Stimulated activated memory B cell treated with anti-CD40 and anti-IgM and Interleukin-4, amounts not matched to agents 10 μg/mL and 1 μg/mL and 100 μg/mL, for 72 hours (primary cell): ENCODE data around the gene B9D1.

Source experiments
- ATAC-seq: fragments of 150-1000 bp; cut with Tn5 transposase; 2 replicates; pipeline ENCODE4 v1.10.0; 2021
- H3K27ac Mint-ChIP-seq: one replicate; pipeline ENCODE4 v1.8.0; 2022; ENCODE audit warnings: mild to moderate bottlenecking, mixed read lengths
- H3K27me3 Mint-ChIP-seq: one replicate; pipeline ENCODE4 v1.8.0; 2022; ENCODE audit warnings: mixed read lengths
- H3K36me3 Mint-ChIP-seq: one replicate; pipeline ENCODE4 v1.8.0; 2022; ENCODE audit warnings: mixed read lengths
- H3K4me1 Mint-ChIP-seq: one replicate; pipeline ENCODE4 v1.8.0; 2022; ENCODE audit warnings: mixed read lengths
- H3K4me3 Mint-ChIP-seq: one replicate; pipeline ENCODE4 v1.8.0; 2022; ENCODE audit warnings: mild to moderate bottlenecking, moderate library complexity, mixed read lengths
- H3K9me3 Mint-ChIP-seq: one replicate; pipeline ENCODE4 v1.8.0; 2022; ENCODE audit warnings: mixed read lengths

Gene B9D1

GRCh38 chr17:19382531-19383444 lies 20.3 kb upstream of the B9D1 start:
- H3K36me3 Mint-ChIP-seq, result peaks cover 43% of the 10 kb centered on the region
- no peak overlapping the region for H3K4me3 Mint-ChIP-seq
- peaks cover 12% of the 10 kb centered on the region for H3K27me3 Mint-ChIP-seq
- no peak for ATAC-seq
- H3K9me3 Mint-ChIP-seq, result no peaks in the 10 kb centered on the region
- no peak overlapping the region for H3K27ac Mint-ChIP-seq
- H3K4me1 Mint-ChIP-seq, result peaks cover 18% of the 10 kb centered on the region

DNA sequence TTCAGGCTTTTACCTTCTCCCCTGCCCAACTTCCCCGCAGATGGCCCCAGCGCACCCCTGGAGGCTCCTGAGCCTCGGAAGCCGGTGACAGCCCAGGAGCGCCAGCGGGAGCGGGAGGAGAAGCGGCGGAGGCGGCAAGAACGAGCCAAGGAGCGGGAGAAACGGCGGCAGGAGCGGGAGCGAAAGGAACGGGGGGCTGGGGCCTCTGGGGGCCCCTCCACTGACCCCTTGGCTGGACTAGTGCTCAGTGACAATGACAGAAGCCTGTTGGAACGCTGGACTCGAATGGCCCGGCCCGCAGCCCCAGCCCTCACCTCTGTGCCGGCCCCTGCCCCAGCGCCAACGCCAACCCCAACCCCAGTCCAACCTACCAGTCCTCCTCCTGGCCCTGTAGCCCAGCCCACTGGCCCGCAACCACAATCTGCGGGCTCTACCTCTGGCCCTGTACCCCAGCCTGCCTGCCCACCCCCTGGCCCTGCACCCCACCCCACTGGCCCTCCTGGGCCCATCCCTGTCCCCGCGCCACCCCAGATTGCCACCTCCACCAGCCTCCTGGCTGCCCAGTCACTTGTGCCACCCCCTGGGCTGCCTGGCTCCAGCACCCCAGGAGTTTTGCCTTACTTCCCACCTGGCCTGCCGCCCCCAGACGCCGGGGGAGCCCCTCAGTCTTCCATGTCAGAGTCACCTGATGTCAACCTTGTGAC lies 19.4 kb upstream of the B9D1 start:
- Mint-ChIP-seq H3K4me1 (peaks cover 22% of the 10 kb centered on the region), H3K27ac (no peak overlapping the region), H3K36me3 (peaks cover 43% of the 10 kb centered on the region)

DNA sequence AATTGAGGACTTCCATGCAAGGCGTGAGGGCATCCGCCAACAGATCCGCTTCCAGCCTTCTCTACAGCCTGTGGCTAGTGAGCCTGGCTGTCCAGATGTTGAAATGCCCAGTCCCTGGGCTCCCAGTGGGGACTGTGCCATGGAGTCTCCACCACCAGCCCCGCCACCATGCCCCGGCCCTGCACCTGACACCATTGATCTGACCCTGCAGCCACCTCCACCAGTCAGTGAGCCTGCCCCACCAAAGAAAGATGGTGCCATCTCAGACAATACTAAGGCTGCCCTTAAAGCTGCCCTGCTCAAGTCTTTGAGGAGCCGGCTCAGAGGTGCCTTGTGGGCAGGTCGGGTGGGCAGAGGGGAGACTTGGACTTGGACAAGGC lies 18.8 kb upstream of the B9D1 start:
- H3K4me1 Mint-ChIP-seq, result peaks cover 26% of the 10 kb centered on the region
- no peaks in the 10 kb centered on the region for H3K9me3 Mint-ChIP-seq
- H3K4me3 Mint-ChIP-seq, result no peak overlapping the region
- no peak overlapping the region for H3K27ac Mint-ChIP-seq
- peaks cover 3% of the 10 kb centered on the region for H3K27me3 Mint-ChIP-seq
- peaks cover 43% of the 10 kb centered on the region for H3K36me3 Mint-ChIP-seq
- no peak for ATAC-seq

More for the DNA sequence above, 19.4 kb upstream of the B9D1 start:
- Mint-ChIP-seq H3K9me3 (no peaks in the 10 kb centered on the region), H3K4me3 (no peak overlapping the region), H3K27me3 (peaks cover 7% of the 10 kb centered on the region)
- no peak for ATAC-seq

- H3K4me1 Mint-ChIP-seq, result peaks cover 30% of the 10 kb centered on the region
- no peaks in the 10 kb centered on the region for H3K9me3 Mint-ChIP-seq
- H3K27me3 Mint-ChIP-seq, result no peaks in the 10 kb centered on the region
- ATAC-seq, result no peak
- no peak overlapping the region for H3K4me3 Mint-ChIP-seq
- no peak overlapping the region for H3K27ac Mint-ChIP-seq
- peaks cover 43% of the 10 kb centered on the region for H3K36me3 Mint-ChIP-seq
These were observed 18.2 kb upstream of the B9D1 start for GRCh38 chr17:19380481-19381301.

DNA sequence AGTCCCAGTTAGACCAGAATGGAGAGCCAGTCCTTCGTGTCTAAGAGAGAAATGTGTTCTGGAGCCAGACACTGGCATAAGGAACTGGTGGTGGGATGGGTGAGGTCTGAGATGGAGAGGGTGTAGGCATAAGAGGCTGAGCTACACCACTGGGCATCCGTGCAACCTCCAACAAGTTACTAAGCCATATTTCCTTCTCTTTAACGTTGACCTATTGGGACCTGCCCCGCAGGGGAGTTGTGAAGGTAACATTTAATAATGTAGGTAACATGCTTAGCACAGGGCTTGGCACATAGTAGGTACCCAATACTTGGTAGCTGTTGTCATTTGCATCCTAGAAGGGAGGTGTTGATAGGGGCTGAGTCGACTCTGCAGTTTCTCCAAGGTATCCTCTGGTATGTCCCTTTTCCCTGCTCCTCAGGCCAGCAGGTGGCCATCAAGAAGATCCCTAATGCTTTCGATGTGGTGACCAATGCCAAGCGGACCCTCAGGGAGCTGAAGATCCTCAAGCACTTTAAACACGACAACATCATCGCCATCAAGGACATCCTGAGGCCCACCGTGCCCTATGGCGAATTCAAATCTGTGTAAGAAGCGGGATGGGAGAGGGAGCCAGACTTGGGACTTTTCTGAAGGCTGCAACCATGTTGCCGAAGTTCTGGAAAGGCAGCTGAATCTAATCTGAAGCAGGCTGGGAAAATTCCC lies 17.0 kb upstream of the B9D1 start:
- H3K4me3 Mint-ChIP-seq, result peak overlapping the region; percentile 99
- H3K27ac Mint-ChIP-seq, result no peak overlapping the region
- peaks cover 31% of the 10 kb centered on the region for H3K4me1 Mint-ChIP-seq
- no peaks in the 10 kb centered on the region for H3K9me3 Mint-ChIP-seq
- ATAC-seq, result no peak
- no peaks in the 10 kb centered on the region for H3K27me3 Mint-ChIP-seq
- peaks cover 35% of the 10 kb centered on the region for H3K36me3 Mint-ChIP-seq

- Mint-ChIP-seq H3K9me3 (no peaks in the 10 kb centered on the region), H3K4me3 (peak within 1 kb of the TSS; percentile 99), H3K27me3 (no peaks in the 10 kb centered on the region), H3K27ac (peak within 1 kb of the TSS; percentile 97), H3K36me3 (peaks cover 27% of the 10 kb centered on the region), H3K4me1 (peaks cover 27% of the 10 kb centered on the region)
- ATAC-seq, result peak; percentile 32
These were observed 16.2 kb upstream of the B9D1 start, which contains the start of gene MAPK7 for GRCh38 chr17:19378416-19379360. TSS of gene MAPK7 (plus strand) at chr17:19378498. CDS start at chr17:19378901, 403 bp downstream.

GRCh38 chr17:19377602-19378415 lies 15.3 kb upstream of the B9D1 start:
- Mint-ChIP-seq H3K27ac (peak overlapping the region; percentile 97), H3K9me3 (no peaks in the 10 kb centered on the region), H3K4me3 (peak overlapping the region; percentile 99), H3K27me3 (no peaks in the 10 kb centered on the region), H3K4me1 (peaks cover 35% of the 10 kb centered on the region), H3K36me3 (peaks cover 23% of the 10 kb centered on the region)
- ATAC-seq, result peak; percentile 98

DNA sequence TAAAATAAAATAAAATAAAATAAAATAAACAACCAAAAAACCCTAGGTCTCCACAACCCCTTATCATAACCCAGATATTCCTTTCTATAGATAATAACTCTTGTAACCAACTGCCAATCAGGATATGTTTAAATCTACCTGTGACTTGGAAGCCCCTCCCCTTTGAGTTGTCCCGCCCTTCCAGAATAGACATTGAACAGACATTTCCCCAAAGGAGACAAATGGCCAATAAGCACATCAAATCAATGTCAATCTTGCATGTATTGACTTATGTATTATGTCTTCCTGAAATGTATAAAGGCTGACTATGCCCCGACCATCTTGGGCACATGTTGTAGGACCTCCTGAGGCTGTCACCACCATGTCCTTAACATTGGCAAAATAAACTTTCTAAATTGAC lies 14.3 kb upstream of the B9D1 start:
- Mint-ChIP-seq H3K4me1 (peaks cover 45% of the 10 kb centered on the region), H3K9me3 (no peaks in the 10 kb centered on the region), H3K36me3 (peaks cover 16% of the 10 kb centered on the region), H3K4me3 (peak overlapping the region; percentile 99), H3K27ac (peak overlapping the region; percentile 97), H3K27me3 (no peaks in the 10 kb centered on the region)
- no peak for ATAC-seq

DNA sequence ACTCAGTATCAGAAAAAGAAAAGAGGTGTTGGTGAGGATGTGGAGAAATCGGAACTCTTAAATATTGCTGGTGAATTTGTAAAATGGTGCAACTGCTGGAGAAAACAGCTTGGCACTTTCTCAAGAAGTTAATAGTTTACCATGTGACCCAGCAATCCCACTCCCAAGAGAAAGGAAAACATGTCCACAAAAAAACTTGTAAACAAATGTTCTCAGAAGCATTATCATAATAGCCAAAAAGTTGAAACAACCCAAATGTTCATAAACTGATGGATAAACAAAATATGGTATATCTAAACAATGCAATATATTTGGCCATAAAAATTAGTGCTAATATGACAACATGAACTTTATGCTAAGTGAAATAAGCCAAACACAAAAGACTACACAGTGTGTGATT lies 13.2 kb upstream of the B9D1 start:
- peaks cover 56% of the 10 kb centered on the region for H3K4me1 Mint-ChIP-seq

DNA sequence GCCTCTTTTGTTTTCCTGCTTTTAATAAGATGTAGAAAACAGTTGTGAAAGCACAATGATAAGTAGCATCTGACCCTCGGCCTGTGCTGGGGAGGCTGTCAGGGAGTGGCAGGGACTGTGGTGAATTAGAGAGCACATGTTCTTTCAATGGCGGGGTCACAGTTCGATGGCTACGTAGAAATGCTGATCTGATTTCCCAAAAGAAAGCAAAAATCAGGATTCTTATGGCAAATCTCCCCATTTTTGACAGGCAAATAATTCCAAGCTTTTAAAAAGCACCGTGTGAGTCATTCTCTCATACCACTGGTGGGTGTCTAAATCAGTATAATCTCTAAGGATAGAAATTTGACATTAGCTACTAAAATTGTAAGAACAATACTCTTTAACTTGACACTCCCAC lies 11.6 kb upstream of the B9D1 start:
- Mint-ChIP-seq H3K36me3 (no peaks in the 10 kb centered on the region), H3K27me3 (no peaks in the 10 kb centered on the region), H3K27ac (no peak overlapping the region), H3K4me1 (peaks cover 62% of the 10 kb centered on the region), H3K9me3 (no peaks in the 10 kb centered on the region), H3K4me3 (no peak overlapping the region)
- ATAC-seq, result no peak

More for the DNA sequence above, 13.2 kb upstream of the B9D1 start:
- no peaks in the 10 kb centered on the region for H3K27me3 Mint-ChIP-seq
- peaks cover 5% of the 10 kb centered on the region for H3K36me3 Mint-ChIP-seq
- no peak overlapping the region for H3K27ac Mint-ChIP-seq
- H3K9me3 Mint-ChIP-seq, result no peaks in the 10 kb centered on the region
- H3K4me3 Mint-ChIP-seq, result peak overlapping the region; percentile 11
- ATAC-seq, result no peak

- no peak for ATAC-seq
- Mint-ChIP-seq H3K27me3 (no peaks in the 10 kb centered on the region), H3K4me1 (peaks cover 69% of the 10 kb centered on the region), H3K27ac (no peak overlapping the region), H3K9me3 (no peaks in the 10 kb centered on the region), H3K4me3 (no peak overlapping the region), H3K36me3 (no peaks in the 10 kb centered on the region)
These were observed 10.5 kb upstream of the B9D1 start for GRCh38 chr17:19372866-19373504.

DNA sequence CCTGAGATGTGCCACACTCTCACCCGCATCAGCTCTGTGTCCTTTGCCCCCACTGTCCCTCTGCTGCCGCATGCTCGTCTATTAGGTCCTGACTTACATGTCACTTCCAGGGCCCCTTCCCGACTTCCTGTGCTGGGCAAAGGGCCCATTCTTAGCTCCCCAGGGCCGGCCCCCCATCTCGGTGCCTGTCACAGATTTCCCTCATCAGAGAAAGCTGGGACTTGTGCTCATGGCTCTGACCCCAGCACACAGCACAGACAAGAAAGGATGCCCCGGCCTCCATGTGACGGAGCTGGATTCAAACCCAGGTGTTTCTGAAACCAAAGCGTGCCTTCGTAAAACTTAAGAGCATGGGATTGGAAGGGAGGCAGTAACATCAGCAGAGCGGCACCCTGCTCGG lies 9.9 kb upstream of the B9D1 start:
- H3K4me1 Mint-ChIP-seq, result peaks cover 74% of the 10 kb centered on the region

GRCh38 chr17:19372011-19372370 lies 9.5 kb upstream of the B9D1 start:
- Mint-ChIP-seq H3K9me3 (no peaks in the 10 kb centered on the region), H3K4me3 (no peak overlapping the region), H3K4me1 (peaks cover 71% of the 10 kb centered on the region), H3K36me3 (no peaks in the 10 kb centered on the region), H3K27me3 (no peaks in the 10 kb centered on the region), H3K27ac (peak overlapping the region; percentile 32)
- no peak for ATAC-seq

More for the DNA sequence above, 9.9 kb upstream of the B9D1 start:
- Mint-ChIP-seq H3K27ac (no peak overlapping the region), H3K27me3 (no peaks in the 10 kb centered on the region), H3K36me3 (no peaks in the 10 kb centered on the region), H3K9me3 (no peaks in the 10 kb centered on the region), H3K4me3 (no peak overlapping the region)
- ATAC-seq, result no peak
